PC-9 (cell line): ENCODE data around the gene ATRNL1. TPM values are rescaled to one million over a fixed set of nuclear protein-coding genes. Genes with fewer than 3 reads are reported as not detected.

Experiments
- BruUV-seq: library from RNA; stranded (reverse); fragments of 400-500 nt; replicated peaks from 2 replicates; lab custom pipeline; 2021; lab: Mats Ljungman, UMichigan
- CTCF ChIA-PET: fragments of 300-600 bp; sonication (Branson Sonifier 250); formaldehyde crosslinking; loops from one replicate; lab custom pipeline; 2022; ENCODE audit warnings: antibody characterized with exemption; lab: Charles Lee
- POLR2A ChIA-PET: fragments of 300-600 bp; sonication (Branson Sonifier 250); formaldehyde crosslinking; loops from one replicate; lab custom pipeline; 2022; ENCODE audit warnings: antibody characterized with exemption; ENCODE audit not compliant: unreplicated experiment; lab: Charles Lee
- DNase-seq, 2 experiments: peaks; one replicate each; pipeline versions ENCODE4 v3.0.0 to v3.0.0-alpha.2; 2015 to 2022; ENCODE audit warnings: mixed read lengths in 1 of 2
- H2AFZ ChIP-seq: fragments of 200-600 bp; sonication (generic); 2 replicates; pipeline ENCODE4 v1.8.1; 2017; ENCODE audit warnings: antibody characterized with exemption
- H3F3A ChIP-seq: fragments of 200-600 bp; sonication (generic); 2 replicates; pipeline ENCODE4 v1.8.1; 2017; ENCODE audit warnings: antibody characterized with exemption, mild to moderate bottlenecking, low read depth; ENCODE audit not compliant: insufficient read depth
- H3K27ac ChIP-seq: fragments of 200-600 bp; sonication (generic); 2 replicates; pipeline ENCODE4 v1.6.1; 2016; ENCODE audit warnings: mixed run types
- H3K27me3 ChIP-seq: fragments of 200-600 bp; sonication (generic); 2 replicates; pipeline ENCODE4 v1.6.1; 2016; ENCODE audit warnings: low read depth, mixed run types; ENCODE audit not compliant: insufficient read depth
- H3K36me3 ChIP-seq: fragments of 200-600 bp; sonication (generic); 2 replicates; pipeline ENCODE4 v1.6.1; 2016; ENCODE audit warnings: low read depth, mixed run types
- H3K4me1 ChIP-seq: fragments of 200-600 bp; sonication (generic); replicated peaks from 2 replicates; pipeline ENCODE4 v1.6.1; 2016; ENCODE audit warnings: mixed run types; ENCODE audit not compliant: insufficient read depth
- H3K4me2 ChIP-seq: fragments of 200-600 bp; sonication (generic); 2 replicates; pipeline ENCODE4 v1.6.1; 2017; ENCODE audit warnings: mixed run types
- H3K4me3 ChIP-seq: fragments of 200-600 bp; sonication (generic); 2 replicates; pipeline ENCODE4 v1.6.1; 2016; ENCODE audit warnings: mixed run types
- H3K79me2 ChIP-seq: fragments of 200-600 bp; sonication (generic); 2 replicates; pipeline ENCODE4 v1.6.1; 2017; ENCODE audit warnings: low read depth, mixed run types
- H3K9me2 ChIP-seq: fragments of 200-600 bp; sonication (generic); 2 replicates; pipeline ENCODE4 v1.8.1; 2017; ENCODE audit warnings: mild to moderate bottlenecking; ENCODE audit not compliant: insufficient read depth
- H3K9me3 ChIP-seq: fragments of 200-600 bp; sonication (generic); 2 replicates; pipeline ENCODE4 v1.8.1; 2016; ENCODE audit warnings: low read depth; ENCODE audit not compliant: insufficient read depth
- H4K20me1 ChIP-seq: fragments of 200-600 bp; sonication (generic); 2 replicates; pipeline ENCODE4 v1.8.1; 2017; ENCODE audit not compliant: insufficient read depth
- CTCF ChIP-seq: fragments of 200-600 bp; sonication (generic); conservative IDR thresholded peaks from 2 replicates; pipeline ENCODE4 v1.6.1; 2017; ENCODE audit warnings: mixed run types, antibody characterized with exemption, mild to moderate bottlenecking, moderate library complexity
- EZH2 ChIP-seq: fragments of 200-600 bp; sonication (generic); IDR thresholded peaks from 2 replicates; pipeline ENCODE4 v1.8.0; 2017; ENCODE audit warnings: antibody characterized with exemption, low read depth
- intact Hi-C: fragments of 100-400 bp; cut with micrococcal nuclease; formaldehyde crosslinking; loops from one replicate; pipeline ENCODE4 v1.10.0; 2022; ENCODE audit not compliant: unreplicated experiment
- total RNA-seq: library from RNA; stranded (reverse); gene quantifications from 2 replicates; pipeline ENCODE4 v1.2.3, GENCODE V29; 2021

The ATRNL1 gene
- total RNA-seq, 1 experiment from 2014 or later: not detected

GRCh38 chr10:115851695-115852094, 758.5 kb downstream of the ATRNL1 start:
- Histone ChIP-seq H3F3A (no peaks in the 10 kb centered on the region), H3K9me3 (no peaks in the 10 kb centered on the region), H3K27me3 (no peaks in the 10 kb centered on the region), H3K9me2 (no peaks in the 10 kb centered on the region), H4K20me1 (no peaks in the 10 kb centered on the region), H3K79me2 (no peaks in the 10 kb centered on the region), H3K27ac (no peak overlapping the region), H3K4me2 (no peak overlapping the region), H2AFZ (no peak overlapping the region), H3K36me3 (no peaks in the 10 kb centered on the region), H3K4me1 (no peaks in the 10 kb centered on the region), H3K4me3 (no peak overlapping the region)
- BruUV-seq: no TSS peak
- ChIA-PET POLR2A (no interaction called here), CTCF (no interaction called here)
- TF ChIP-seq EZH2: no peak
- TF ChIP-seq CTCF: no peak
- intact Hi-C loops: no loop called here
- DNase-seq: no peak

- Histone ChIP-seq H3K9me3 (no peaks in the 10 kb centered on the region), H4K20me1 (no peaks in the 10 kb centered on the region), H3K4me3 (no peak overlapping the region), H3F3A (no peaks in the 10 kb centered on the region), H2AFZ (no peak overlapping the region), H3K9me2 (no peaks in the 10 kb centered on the region), H3K27ac (no peak overlapping the region), H3K27me3 (no peaks in the 10 kb centered on the region), H3K4me2 (peak overlapping the region; percentile 47), H3K36me3 (no peaks in the 10 kb centered on the region), H3K79me2 (no peaks in the 10 kb centered on the region), H3K4me1 (no peaks in the 10 kb centered on the region)
- TF ChIP-seq CTCF: no peak
- no TSS peak for BruUV-seq
- ChIA-PET POLR2A (no interaction called here), CTCF (no interaction called here)
- intact Hi-C loops: no loop called here
- DNase-seq: peak in 1 of 2 experiments; percentile 20
These were observed 761.7 kb downstream of the ATRNL1 start for GRCh38 chr10:115854740-115855435.

DNA sequence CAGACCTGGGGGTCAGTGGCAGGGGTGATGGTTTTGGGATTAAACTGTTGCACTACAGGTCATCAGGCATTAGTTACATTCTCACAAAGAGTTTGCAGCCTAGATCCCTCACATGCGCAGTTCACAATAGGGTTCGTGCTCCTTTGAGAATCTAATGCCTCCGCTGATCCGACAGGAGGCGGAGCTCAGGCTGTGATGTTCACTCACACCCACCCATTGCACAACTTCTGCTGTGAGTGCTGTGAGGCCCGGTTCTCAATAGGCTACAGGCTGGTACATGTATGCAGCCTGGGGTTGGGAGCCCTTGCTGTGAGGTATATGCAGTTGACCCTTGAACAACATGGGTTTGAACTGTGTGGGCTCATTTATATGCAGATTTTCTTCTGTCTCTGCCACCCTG, 763.4 kb downstream of the ATRNL1 start:
- Histone ChIP-seq H3K79me2 (no peaks in the 10 kb centered on the region), H3K4me2 (no peak overlapping the region), H3K9me2 (no peaks in the 10 kb centered on the region), H3K27ac (no peak overlapping the region), H4K20me1 (no peaks in the 10 kb centered on the region), H3F3A (no peaks in the 10 kb centered on the region), H3K9me3 (no peaks in the 10 kb centered on the region), H2AFZ (no peak overlapping the region), H3K4me1 (no peaks in the 10 kb centered on the region), H3K36me3 (no peaks in the 10 kb centered on the region), H3K4me3 (no peak overlapping the region), H3K27me3 (no peaks in the 10 kb centered on the region)
- DNase-seq: no peak
- POLR2A ChIA-PET: no interaction called here
- TF ChIP-seq CTCF (no peak), EZH2 (no peak)
- no TSS peak for BruUV-seq
- intact Hi-C loops: no loop called here
- CTCF ChIA-PET: no interaction called here
